ENCODE results near the gene NECTIN3. TPM values are rescaled to one million over a fixed set of nuclear protein-coding genes. Genes with fewer than 3 reads are reported as not detected.

NECTIN3 gene
- polyA plus RNA-seq, 3 donors: not detected

DNA sequence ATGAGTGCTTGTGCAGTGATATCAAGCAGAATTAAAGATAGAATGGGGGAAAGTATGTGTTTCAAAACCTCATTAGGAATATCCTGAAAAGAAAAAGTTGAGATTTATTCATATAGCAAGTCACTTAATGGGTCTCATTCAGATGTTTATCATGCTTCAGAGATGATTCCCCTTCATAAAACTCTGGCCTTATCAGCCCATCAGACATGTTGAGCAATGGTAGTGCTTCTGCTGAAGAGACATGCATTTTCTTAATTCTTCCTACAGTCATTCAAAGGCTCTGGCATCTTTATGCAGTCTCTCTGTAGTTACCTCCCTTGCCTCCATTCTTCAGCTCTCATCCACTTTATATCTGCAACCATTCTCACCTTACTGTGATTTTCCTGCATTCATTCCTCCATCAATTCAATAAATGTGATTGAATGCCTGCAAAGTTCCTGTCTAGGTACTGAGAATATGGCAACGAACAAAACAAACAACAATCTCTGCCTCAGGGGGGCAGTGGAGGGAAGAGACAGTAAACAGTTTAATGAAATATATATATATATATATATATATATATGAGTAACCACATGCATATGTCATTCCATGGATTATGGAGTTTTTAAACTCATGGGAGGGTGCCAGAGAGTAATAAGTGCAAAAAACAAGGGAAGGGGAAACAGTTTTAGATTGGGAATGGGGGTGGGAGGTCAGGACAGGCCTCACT lies 138.5 kb downstream of the NECTIN3 start:
- Mint-ChIP-seq H3K9me3 (peaks cover 0 to 5% (median 0%) of the 10 kb centered on the region in 7 donors), H3K27ac (no peak overlapping the region), H3K27me3 (ENCODE audit: low read depth in 3 of 3) (peaks cover 0 to 1% (median 0%) of the 10 kb centered on the region in 3 donors), H3K36me3 (no peaks in the 10 kb centered on the region), H3K4me3 (no peak overlapping the region), H3K4me1 (no peaks in the 10 kb centered on the region)
- Histone ChIP-seq H3K4me1 (ENCODE audit: control insufficient read depth in 1 of 2, insufficient read depth in 2 of 2, low read length in 2 of 2) (no peaks in the 10 kb centered on the region), H3K36me3 (replicated peaks in 1 of 2; ENCODE audit: control insufficient read depth in 1 of 2, insufficient read depth in 2 of 2, low read length in 2 of 2) (no peaks in the 10 kb centered on the region), H3K4me2 (replicated peaks; ENCODE audit: extremely low read depth, low read length, poor library complexity, severe bottlenecking) (no peak overlapping the region), H2AFZ (ENCODE audit: insufficient read depth, low read depth, low read length, poor library complexity, severe bottlenecking) (no peak overlapping the region), H3K79me2 (ENCODE audit: insufficient read depth, low read length) (no peaks in the 10 kb centered on the region), H3K27ac (ENCODE audit: low read depth in 1 of 2, low read length in 2 of 2) (no peak overlapping the region), H3K27me3 (ENCODE audit: control insufficient read depth in 2 of 2, insufficient read depth in 2 of 2, low read length in 2 of 2) (no peaks in the 10 kb centered on the region), H4K20me1 (ENCODE audit: insufficient read depth, low read length) (no peaks in the 10 kb centered on the region), H3K9me3 (replicated peaks in 1 of 2; ENCODE audit: control insufficient read depth in 1 of 2, insufficient read depth in 1 of 2, low read length in 2 of 2) (no peaks in the 10 kb centered on the region), H3K9ac (ENCODE audit: insufficient read depth, low read length, poor library complexity, severe bottlenecking) (no peak overlapping the region), H3K4me3 (replicated peaks in 1 of 3; ENCODE audit: low read depth in 2 of 3, low read length in 3 of 3) (no peak overlapping the region)
- no peak for DNase-seq
- TF ChIP-seq, protein P1, sequence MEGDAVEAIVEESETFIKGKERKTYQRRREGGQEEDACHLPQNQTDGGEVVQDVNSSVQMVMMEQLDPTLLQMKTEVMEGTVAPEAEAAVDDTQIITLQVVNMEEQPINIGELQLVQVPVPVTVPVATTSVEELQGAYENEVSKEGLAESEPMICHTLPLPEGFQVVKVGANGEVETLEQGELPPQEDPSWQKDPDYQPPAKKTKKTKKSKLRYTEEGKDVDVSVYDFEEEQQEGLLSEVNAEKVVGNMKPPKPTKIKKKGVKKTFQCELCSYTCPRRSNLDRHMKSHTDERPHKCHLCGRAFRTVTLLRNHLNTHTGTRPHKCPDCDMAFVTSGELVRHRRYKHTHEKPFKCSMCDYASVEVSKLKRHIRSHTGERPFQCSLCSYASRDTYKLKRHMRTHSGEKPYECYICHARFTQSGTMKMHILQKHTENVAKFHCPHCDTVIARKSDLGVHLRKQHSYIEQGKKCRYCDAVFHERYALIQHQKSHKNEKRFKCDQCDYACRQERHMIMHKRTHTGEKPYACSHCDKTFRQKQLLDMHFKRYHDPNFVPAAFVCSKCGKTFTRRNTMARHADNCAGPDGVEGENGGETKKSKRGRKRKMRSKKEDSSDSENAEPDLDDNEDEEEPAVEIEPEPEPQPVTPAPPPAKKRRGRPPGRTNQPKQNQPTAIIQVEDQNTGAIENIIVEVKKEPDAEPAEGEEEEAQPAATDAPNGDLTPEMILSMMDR (IDR thresholded peaks at IDR 0.05): no peak
- no CpG with 5 or more reads among the region's 1 CpG for WGBS (ENCODE audit: insufficient coverage)
- intact Hi-C loops (cut with micrococcal nuclease): no loop called here

DNA sequence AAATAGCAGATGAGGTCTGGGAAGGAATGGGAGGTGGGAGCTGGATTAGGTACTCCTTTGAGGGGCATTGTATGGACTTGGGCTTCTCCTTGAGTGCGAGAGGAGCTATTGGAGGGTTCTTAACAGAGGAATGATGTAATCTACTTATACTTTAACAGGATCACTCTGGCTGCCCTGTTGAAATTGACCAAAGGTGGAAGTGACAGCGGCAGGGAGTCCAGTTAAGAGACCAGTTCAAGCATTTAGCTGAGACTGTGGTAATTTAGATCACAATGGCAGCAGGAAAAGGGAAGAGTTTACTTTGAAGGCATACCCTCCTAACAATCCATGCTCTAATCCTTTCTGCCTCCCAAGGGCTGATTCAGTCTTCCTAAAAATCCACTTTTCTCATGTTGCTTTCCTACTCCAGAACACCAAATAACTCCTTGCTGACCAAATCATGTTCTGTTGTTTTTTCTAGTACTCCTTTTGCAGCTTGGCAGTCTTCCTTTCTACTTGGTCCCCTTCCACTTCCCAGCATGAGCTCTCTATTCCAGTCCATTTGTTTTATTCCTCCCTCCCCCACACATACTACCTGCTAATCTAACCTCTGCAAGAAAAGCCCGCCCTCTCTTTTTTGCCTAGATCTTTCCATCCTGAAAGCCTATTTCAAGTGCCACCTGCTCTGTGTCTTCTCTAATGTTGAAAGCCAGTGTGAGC lies 139.4 kb downstream of the NECTIN3 start:
- WGBS (ENCODE audit: insufficient coverage): 100% methylated on average over 1 of the region's 3 CpGs
- peaks cover 0 to 5% (median 0%) of the 10 kb centered on the region in 7 donors for H3K9me3 Mint-ChIP-seq
- Histone ChIP-seq H3K27me3 (ENCODE audit: control insufficient read depth in 2 of 2, insufficient read depth in 2 of 2, low read length in 2 of 2) (no peaks in the 10 kb centered on the region), H3K4me2 (replicated peaks; ENCODE audit: extremely low read depth, low read length, poor library complexity, severe bottlenecking) (no peak overlapping the region), H3K4me1 (ENCODE audit: control insufficient read depth in 1 of 2, insufficient read depth in 2 of 2, low read length in 2 of 2) (no peaks in the 10 kb centered on the region), H4K20me1 (ENCODE audit: insufficient read depth, low read length) (no peaks in the 10 kb centered on the region), H3K9ac (ENCODE audit: insufficient read depth, low read length, poor library complexity, severe bottlenecking) (no peak overlapping the region), H2AFZ (ENCODE audit: insufficient read depth, low read depth, low read length, poor library complexity, severe bottlenecking) (no peak overlapping the region), H3K9me3 (replicated peaks in 1 of 2; ENCODE audit: control insufficient read depth in 1 of 2, insufficient read depth in 1 of 2, low read length in 2 of 2) (no peaks in the 10 kb centered on the region), H3K27ac (ENCODE audit: low read depth in 1 of 2, low read length in 2 of 2) (no peak overlapping the region), H3K4me3 (replicated peaks in 1 of 3; ENCODE audit: low read depth in 2 of 3, low read length in 3 of 3) (no peak overlapping the region), H3K36me3 (replicated peaks in 1 of 2; ENCODE audit: control insufficient read depth in 1 of 2, insufficient read depth in 2 of 2, low read length in 2 of 2) (no peaks in the 10 kb centered on the region), H3K79me2 (ENCODE audit: insufficient read depth, low read length) (no peaks in the 10 kb centered on the region)
- no peaks in the 10 kb centered on the region for H3K36me3 Mint-ChIP-seq
- intact Hi-C loops (cut with micrococcal nuclease): no loop called here
- no peak overlapping the region for H3K4me3 Mint-ChIP-seq
- H3K27me3 Mint-ChIP-seq (ENCODE audit: low read depth in 3 of 3): peaks cover 0 to 1% (median 0%) of the 10 kb centered on the region in 3 donors
- H3K27ac Mint-ChIP-seq: no peak overlapping the region
- H3K4me1 Mint-ChIP-seq: no peaks in the 10 kb centered on the region
- no peak for DNase-seq
- TF ChIP-seq, protein P1 (IDR thresholded peaks at IDR 0.05): no peak

Data from CD14-positive monocyte (primary cell).